GM12878 (cell line): ENCODE measurements around the gene RREB1. TPM values are rescaled to one million over a fixed set of nuclear protein-coding genes. Genes with fewer than 3 reads are reported as not detected.

Source experiments
- CHD1 ChIP-seq: IDR thresholded peaks from 2 replicates; pipeline ENCODE4 v1.6.1; 2012; ENCODE audit warnings: low read depth, low read length, improper control_type of control experiment
- CREB1 ChIP-seq: IDR thresholded peaks from 2 replicates; pipeline ENCODE4 v1.6.1; 2012; ENCODE audit warnings: low read depth, mild to moderate bottlenecking, inconsistent platforms
- GABPA ChIP-seq: IDR thresholded peaks from 2 replicates; pipeline ENCODE4 v1.6.1; 2014; ENCODE audit warnings: antibody characterized with exemption, low read depth, mild to moderate bottlenecking, inconsistent platforms
- HDGF ChIP-seq: fragments of 450-650 bp; IDR thresholded peaks from 2 replicates; pipeline ENCODE4 v1.6.1; 2016; ENCODE audit warnings: antibody characterized with exemption
- HSF1 ChIP-seq: fragments of 150-350 bp; IDR thresholded peaks from 2 replicates; pipeline ENCODE4 v1.6.1; 2014; ENCODE audit warnings: mild to moderate bottlenecking, low read depth, low read length
- NFYA ChIP-seq: IDR thresholded peaks from 2 replicates; pipeline ENCODE4 v1.6.1; 2011; ENCODE audit warnings: low read depth, mild to moderate bottlenecking, low read length, improper control_type of control experiment, borderline replicate concordance
- POU2F2 ChIP-seq: IDR thresholded peaks from 3 replicates; pipeline ENCODE4 v1.6.1; 2011; ENCODE audit warnings: low read depth, mild to moderate bottlenecking, low read length, borderline replicate concordance
- SIN3A ChIP-seq: IDR thresholded peaks from 2 replicates; pipeline ENCODE4 v1.6.1; 2012; ENCODE audit warnings: low read depth, low read length, improper control_type of control experiment
- SMC3 ChIP-seq: IDR thresholded peaks from 2 replicates; pipeline ENCODE4 v1.6.1; 2011; ENCODE audit warnings: low read length, improper control_type of control experiment, borderline replicate concordance
- SUPT20H ChIP-seq: IDR thresholded peaks from 2 replicates; pipeline ENCODE4 v1.6.1; 2011; ENCODE audit warnings: low read depth, mild to moderate bottlenecking, low read length, moderate library complexity, borderline replicate concordance; ENCODE audit not compliant: control insufficient read depth
- ZNF207 ChIP-seq: fragments of 450-650 bp; IDR thresholded peaks from 2 replicates; pipeline ENCODE4 v1.6.1; 2014; ENCODE audit warnings: antibody characterized with exemption, mild to moderate bottlenecking, borderline replicate concordance
- ZNF24 ChIP-seq: fragments of 450-650 bp; IDR thresholded peaks from 2 replicates; pipeline ENCODE4 v1.6.1; 2017; ENCODE audit warnings: antibody characterized with exemption, mild to moderate bottlenecking
- polyA plus RNA-seq, 11 experiments: library from polyadenylated mRNA; depleted of rRNA in 4 of 11; unstranded in 6 of 11; stranded (reverse) in 5 of 11; fragments of >200 nt; fragmentation: Nextera tagmentation in 4 of 11; fragmentation: Illumina TruSeq in 1 of 11; extraction: Ambion mirVana in 4 of 11; extraction: Trizol in 1 of 11; gene quantifications; 1 replicate in 1 of 11; 2 replicates in 10 of 11; pipeline versions ENCODE4 v1.2.1 to v1.2.3, GENCODE V29; 2011 to 2016; ENCODE audit warnings: inconsistent platforms in 2 of 11, missing spikeins in 2 of 11, low read depth in 1 of 11
- total RNA-seq, 4 experiments: library from RNA; depleted of rRNA in 3 of 4; stranded (reverse); fragments of >200 nt in 3 of 4; fragmentation: Illumina TruSeq in 1 of 4; extraction: Trizol in 1 of 4; gene quantifications; 2 replicates each; pipeline versions ENCODE4 v1.2.1 to v1.2.3, GENCODE V29; 2013 to 2021
- TF ChIP-seq, protein P1 (sequence below): fragments of 150-350 bp; IDR thresholded peaks from 2 replicates; pipeline ENCODE4 v1.6.1; 2016; ENCODE audit warnings: low read depth, low read length
- TF ChIP-seq, protein P2 (sequence below): IDR thresholded peaks from 2 replicates; pipeline ENCODE4 v1.6.1; 2012; ENCODE audit warnings: improper control_type of control experiment, low read depth, low read length; ENCODE audit not compliant: insufficient replicate concordance
- TF ChIP-seq, protein P3 (sequence below): fragments of 450-650 bp; IDR thresholded peaks from 2 replicates; pipeline ENCODE4 v1.6.1; 2016; ENCODE audit warnings: mild to moderate bottlenecking
- TF ChIP-seq, protein P4 (sequence below): IDR thresholded peaks from 2 replicates; pipeline ENCODE4 v1.6.1; 2011; ENCODE audit warnings: mild to moderate bottlenecking, low read depth, low read length, moderate library complexity; ENCODE audit not compliant: insufficient replicate concordance

RREB1 gene
- total and polyA plus RNA-seq, 10 of the 15 experiments (the other 5 are each of a cell fraction or from before 2014, with no cell fraction given), result 1.9 to 30.3 (median 8.6) TPM

GRCh38 chr6:7106752-7107577 lies 796 bp upstream of the RREB1 start (continued):
- TF ChIP-seq, protein P1, sequence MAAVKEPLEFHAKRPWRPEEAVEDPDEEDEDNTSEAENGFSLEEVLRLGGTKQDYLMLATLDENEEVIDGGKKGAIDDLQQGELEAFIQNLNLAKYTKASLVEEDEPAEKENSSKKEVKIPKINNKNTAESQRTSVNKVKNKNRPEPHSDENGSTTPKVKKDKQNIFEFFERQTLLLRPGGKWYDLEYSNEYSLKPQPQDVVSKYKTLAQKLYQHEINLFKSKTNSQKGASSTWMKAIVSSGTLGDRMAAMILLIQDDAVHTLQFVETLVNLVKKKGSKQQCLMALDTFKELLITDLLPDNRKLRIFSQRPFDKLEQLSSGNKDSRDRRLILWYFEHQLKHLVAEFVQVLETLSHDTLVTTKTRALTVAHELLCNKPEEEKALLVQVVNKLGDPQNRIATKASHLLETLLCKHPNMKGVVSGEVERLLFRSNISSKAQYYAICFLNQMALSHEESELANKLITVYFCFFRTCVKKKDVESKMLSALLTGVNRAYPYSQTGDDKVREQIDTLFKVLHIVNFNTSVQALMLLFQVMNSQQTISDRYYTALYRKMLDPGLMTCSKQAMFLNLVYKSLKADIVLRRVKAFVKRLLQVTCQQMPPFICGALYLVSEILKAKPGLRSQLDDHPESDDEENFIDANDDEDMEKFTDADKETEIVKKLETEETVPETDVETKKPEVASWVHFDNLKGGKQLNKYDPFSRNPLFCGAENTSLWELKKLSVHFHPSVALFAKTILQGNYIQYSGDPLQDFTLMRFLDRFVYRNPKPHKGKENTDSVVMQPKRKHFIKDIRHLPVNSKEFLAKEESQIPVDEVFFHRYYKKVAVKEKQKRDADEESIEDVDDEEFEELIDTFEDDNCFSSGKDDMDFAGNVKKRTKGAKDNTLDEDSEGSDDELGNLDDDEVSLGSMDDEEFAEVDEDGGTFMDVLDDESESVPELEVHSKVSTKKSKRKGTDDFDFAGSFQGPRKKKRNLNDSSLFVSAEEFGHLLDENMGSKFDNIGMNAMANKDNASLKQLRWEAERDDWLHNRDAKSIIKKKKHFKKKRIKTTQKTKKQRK, result no peak
- TF ChIP-seq HSF1 (no peak), SIN3A (no peak), CREB1 (no peak), HDGF (peak; percentile 48; the same call in 1 of the 2 replicates), CHD1 (no peak), SMC3 (0 out of 2 replicates have a peak, but pooled peaks have one; percentile 15), GABPA (no peak), POU2F2 (no peak), SUPT20H (no peak), ZNF24 (no peak), NFYA (no peak), ZNF207 (no peak)
- TF ChIP-seq, protein P2, sequence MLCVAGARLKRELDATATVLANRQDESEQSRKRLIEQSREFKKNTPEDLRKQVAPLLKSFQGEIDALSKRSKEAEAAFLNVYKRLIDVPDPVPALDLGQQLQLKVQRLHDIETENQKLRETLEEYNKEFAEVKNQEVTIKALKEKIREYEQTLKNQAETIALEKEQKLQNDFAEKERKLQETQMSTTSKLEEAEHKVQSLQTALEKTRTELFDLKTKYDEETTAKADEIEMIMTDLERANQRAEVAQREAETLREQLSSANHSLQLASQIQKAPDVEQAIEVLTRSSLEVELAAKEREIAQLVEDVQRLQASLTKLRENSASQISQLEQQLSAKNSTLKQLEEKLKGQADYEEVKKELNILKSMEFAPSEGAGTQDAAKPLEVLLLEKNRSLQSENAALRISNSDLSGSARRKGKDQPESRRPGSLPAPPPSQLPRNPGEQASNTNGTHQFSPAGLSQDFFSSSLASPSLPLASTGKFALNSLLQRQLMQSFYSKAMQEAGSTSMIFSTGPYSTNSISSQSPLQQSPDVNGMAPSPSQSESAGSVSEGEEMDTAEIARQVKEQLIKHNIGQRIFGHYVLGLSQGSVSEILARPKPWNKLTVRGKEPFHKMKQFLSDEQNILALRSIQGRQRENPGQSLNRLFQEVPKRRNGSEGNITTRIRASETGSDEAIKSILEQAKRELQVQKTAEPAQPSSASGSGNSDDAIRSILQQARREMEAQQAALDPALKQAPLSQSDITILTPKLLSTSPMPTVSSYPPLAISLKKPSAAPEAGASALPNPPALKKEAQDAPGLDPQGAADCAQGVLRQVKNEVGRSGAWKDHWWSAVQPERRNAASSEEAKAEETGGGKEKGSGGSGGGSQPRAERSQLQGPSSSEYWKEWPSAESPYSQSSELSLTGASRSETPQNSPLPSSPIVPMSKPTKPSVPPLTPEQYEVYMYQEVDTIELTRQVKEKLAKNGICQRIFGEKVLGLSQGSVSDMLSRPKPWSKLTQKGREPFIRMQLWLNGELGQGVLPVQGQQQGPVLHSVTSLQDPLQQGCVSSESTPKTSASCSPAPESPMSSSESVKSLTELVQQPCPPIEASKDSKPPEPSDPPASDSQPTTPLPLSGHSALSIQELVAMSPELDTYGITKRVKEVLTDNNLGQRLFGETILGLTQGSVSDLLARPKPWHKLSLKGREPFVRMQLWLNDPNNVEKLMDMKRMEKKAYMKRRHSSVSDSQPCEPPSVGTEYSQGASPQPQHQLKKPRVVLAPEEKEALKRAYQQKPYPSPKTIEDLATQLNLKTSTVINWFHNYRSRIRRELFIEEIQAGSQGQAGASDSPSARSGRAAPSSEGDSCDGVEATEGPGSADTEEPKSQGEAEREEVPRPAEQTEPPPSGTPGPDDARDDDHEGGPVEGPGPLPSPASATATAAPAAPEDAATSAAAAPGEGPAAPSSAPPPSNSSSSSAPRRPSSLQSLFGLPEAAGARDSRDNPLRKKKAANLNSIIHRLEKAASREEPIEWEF, result no peak
- TF ChIP-seq, protein P3, sequence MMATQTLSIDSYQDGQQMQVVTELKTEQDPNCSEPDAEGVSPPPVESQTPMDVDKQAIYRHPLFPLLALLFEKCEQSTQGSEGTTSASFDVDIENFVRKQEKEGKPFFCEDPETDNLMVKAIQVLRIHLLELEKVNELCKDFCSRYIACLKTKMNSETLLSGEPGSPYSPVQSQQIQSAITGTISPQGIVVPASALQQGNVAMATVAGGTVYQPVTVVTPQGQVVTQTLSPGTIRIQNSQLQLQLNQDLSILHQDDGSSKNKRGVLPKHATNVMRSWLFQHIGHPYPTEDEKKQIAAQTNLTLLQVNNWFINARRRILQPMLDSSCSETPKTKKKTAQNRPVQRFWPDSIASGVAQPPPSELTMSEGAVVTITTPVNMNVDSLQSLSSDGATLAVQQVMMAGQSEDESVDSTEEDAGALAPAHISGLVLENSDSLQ, result no peak
- TF ChIP-seq, protein P4, sequence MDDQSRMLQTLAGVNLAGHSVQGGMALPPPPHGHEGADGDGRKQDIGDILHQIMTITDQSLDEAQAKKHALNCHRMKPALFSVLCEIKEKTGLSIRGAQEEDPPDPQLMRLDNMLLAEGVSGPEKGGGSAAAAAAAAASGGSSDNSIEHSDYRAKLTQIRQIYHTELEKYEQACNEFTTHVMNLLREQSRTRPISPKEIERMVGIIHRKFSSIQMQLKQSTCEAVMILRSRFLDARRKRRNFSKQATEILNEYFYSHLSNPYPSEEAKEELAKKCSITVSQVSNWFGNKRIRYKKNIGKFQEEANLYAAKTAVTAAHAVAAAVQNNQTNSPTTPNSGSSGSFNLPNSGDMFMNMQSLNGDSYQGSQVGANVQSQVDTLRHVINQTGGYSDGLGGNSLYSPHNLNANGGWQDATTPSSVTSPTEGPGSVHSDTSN, result no peak
